H9 (cell line): ENCODE data around the gene FAIM2. TPM values are rescaled to one million over a fixed set of nuclear protein-coding genes. Genes with fewer than 3 reads are reported as not detected.
A peak's percentile ranks its signal among the peaks of the same experiment; 100 is the strongest.

Source experiments
- DNase-seq: peaks from one replicate; pipeline ENCODE4 v3.0.0-alpha.2; 2017
- H2AFZ ChIP-seq: one replicate; pipeline ENCODE4 v1.6.1; 2013; ENCODE audit warnings: mild to moderate bottlenecking, low read length, control low read depth, moderate library complexity
- H2AK5ac ChIP-seq: 2 replicates; pipeline ENCODE4 v1.6.1; 2013; ENCODE audit warnings: low read length, control low read depth, mixed read lengths; ENCODE audit not compliant: insufficient read length
- H2BK120ac ChIP-seq: one replicate; pipeline ENCODE4 v1.6.1; 2013; ENCODE audit warnings: low read depth, mild to moderate bottlenecking, low read length, control low read depth, inconsistent platforms; ENCODE audit not compliant: poor library complexity, severe bottlenecking
- H2BK12ac ChIP-seq: 2 replicates; pipeline ENCODE4 v1.6.1; 2013; ENCODE audit warnings: low read length, control low read depth, mixed read lengths, low read depth; ENCODE audit not compliant: insufficient read length
- H2BK15ac ChIP-seq: 2 replicates; pipeline ENCODE4 v1.6.1; 2013; ENCODE audit warnings: low read depth, low read length, control low read depth
- H2BK20ac ChIP-seq: one replicate; pipeline ENCODE4 v1.6.1; 2013; ENCODE audit warnings: low read depth, mild to moderate bottlenecking, low read length, control low read depth, inconsistent platforms; ENCODE audit not compliant: poor library complexity, severe bottlenecking
- H2BK5ac ChIP-seq: 2 replicates; pipeline ENCODE4 v1.6.1; 2013; ENCODE audit warnings: low read length, control low read depth, mixed read lengths; ENCODE audit not compliant: insufficient read length
- H3K14ac ChIP-seq: 2 replicates; pipeline ENCODE4 v1.6.1; 2013; ENCODE audit warnings: low read length, control low read depth; ENCODE audit not compliant: insufficient read depth
- H3K18ac ChIP-seq: 2 replicates; pipeline ENCODE4 v1.6.1; 2013; ENCODE audit warnings: low read depth, mild to moderate bottlenecking, mixed read lengths, low read length, control low read depth; ENCODE audit not compliant: insufficient read length
- H3K23ac ChIP-seq: 2 replicates; pipeline ENCODE4 v1.6.1; 2013; ENCODE audit warnings: low read length, control low read depth, mixed read lengths, low read depth; ENCODE audit not compliant: insufficient read length
- H3K23me2 ChIP-seq: 2 replicates; pipeline ENCODE4 v1.6.1; 2013; ENCODE audit warnings: low read depth, mild to moderate bottlenecking, mixed read lengths, low read length, control low read depth; ENCODE audit not compliant: insufficient read length, poor library complexity, severe bottlenecking
- H3K27ac ChIP-seq: 2 replicates; pipeline ENCODE4 v1.5.1; 2013; ENCODE audit warnings: low read length, control low read depth, mixed read lengths, low read depth; ENCODE audit not compliant: insufficient read length
- H3K27me3 ChIP-seq: 2 replicates; pipeline ENCODE4 v1.6.1; 2013; ENCODE audit warnings: low read length, control low read depth, inconsistent platforms; ENCODE audit not compliant: insufficient read depth
- H3K4ac ChIP-seq: 2 replicates; pipeline ENCODE4 v1.6.1; 2013; ENCODE audit warnings: low read depth, mild to moderate bottlenecking, control low read depth, inconsistent platforms, low read length, moderate library complexity
- H3K4me1 ChIP-seq: 2 replicates; pipeline ENCODE4 v1.6.1; 2013; ENCODE audit warnings: low read length, control low read depth, inconsistent platforms; ENCODE audit not compliant: insufficient read depth
- H3K4me2 ChIP-seq: 2 replicates; pipeline ENCODE4 v1.6.1; 2013; ENCODE audit warnings: low read length, control low read depth, mixed read lengths; ENCODE audit not compliant: insufficient read length, insufficient read depth
- H3K56ac ChIP-seq: 2 replicates; pipeline ENCODE4 v1.6.1; 2013; ENCODE audit warnings: low read depth, mild to moderate bottlenecking, mixed read lengths, low read length, control low read depth; ENCODE audit not compliant: insufficient read length
- H3K79me1 ChIP-seq: 2 replicates; pipeline ENCODE4 v1.6.1; 2013; ENCODE audit warnings: low read depth, mild to moderate bottlenecking, moderate library complexity, low read length, control low read depth, inconsistent platforms; ENCODE audit not compliant: insufficient read depth, poor library complexity, severe bottlenecking
- H3K79me2 ChIP-seq: 2 replicates; pipeline ENCODE4 v1.6.1; 2013; ENCODE audit warnings: low read length, control low read depth, inconsistent platforms; ENCODE audit not compliant: insufficient read depth
- H3K9ac ChIP-seq: 2 replicates; pipeline ENCODE4 v1.6.1; 2013; ENCODE audit warnings: low read length, control low read depth, mixed read lengths; ENCODE audit not compliant: insufficient read length; ENCODE audit errors: extremely low read depth
- H3K9me3 ChIP-seq: one replicate; pipeline ENCODE4 v1.6.1; 2013; ENCODE audit warnings: low read depth, low read length, inconsistent platforms; ENCODE audit not compliant: control insufficient read depth
- H3T11ph ChIP-seq: one replicate; pipeline ENCODE4 v1.6.1; 2013; ENCODE audit warnings: mild to moderate bottlenecking, low read length, control low read depth, inconsistent platforms
- H4K20me1 ChIP-seq: one replicate; pipeline ENCODE4 v1.6.1; 2013; ENCODE audit not compliant: control insufficient read depth, insufficient read length, insufficient read depth
- H4K5ac ChIP-seq: 2 replicates; pipeline ENCODE4 v1.6.1; 2013; ENCODE audit warnings: low read depth, mild to moderate bottlenecking, mixed read lengths, low read length, control low read depth; ENCODE audit not compliant: insufficient read length
- H4K8ac ChIP-seq: replicated peaks from 2 replicates; pipeline ENCODE4 v1.6.1; 2013; ENCODE audit warnings: low read length, control low read depth, mixed read lengths, low read depth; ENCODE audit not compliant: insufficient read length
- H4K91ac ChIP-seq: 2 replicates; pipeline ENCODE4 v1.6.1; 2013; ENCODE audit warnings: low read depth, mild to moderate bottlenecking, moderate library complexity, mixed read lengths, low read length, control low read depth; ENCODE audit not compliant: insufficient read length
- H3K27ac Mint-ChIP-seq, 3 experiments: 2 replicates in 2 of 3; 3 replicates in 1 of 3; pipeline ENCODE4 v1.8.0; 2020 to 2021; ENCODE audit warnings: mixed read lengths in 3 of 3, mild to moderate bottlenecking in 1 of 3, moderate library complexity in 1 of 3
- H3K27me3 Mint-ChIP-seq: 2 replicates; pipeline ENCODE4 v1.8.0; 2021; ENCODE audit warnings: low read depth, mild to moderate bottlenecking, moderate library complexity, mixed read lengths
- H3K36me3 Mint-ChIP-seq, 3 experiments: 2 replicates in 2 of 3; 3 replicates in 1 of 3; pipeline ENCODE4 v1.8.0; 2020 to 2021; ENCODE audit warnings: low read depth in 3 of 3, mixed read lengths in 3 of 3; ENCODE audit not compliant: insufficient read depth in 1 of 3
- H3K4me1 Mint-ChIP-seq, 2 experiments: 2 replicates each; pipeline ENCODE4 v1.8.0; 2020; ENCODE audit warnings: mixed read lengths in 2 of 2
- H3K4me3 Mint-ChIP-seq, 2 experiments: 2 replicates in 1 of 2; 3 replicates in 1 of 2; pipeline ENCODE4 v1.8.0; 2020 to 2021; ENCODE audit warnings: mild to moderate bottlenecking in 2 of 2, mixed read lengths in 2 of 2, moderate library complexity in 1 of 2
- H3K9me3 Mint-ChIP-seq, 2 experiments: 2 replicates in 1 of 2; 3 replicates in 1 of 2; pipeline ENCODE4 v1.8.0; 2020; ENCODE audit warnings: mild to moderate bottlenecking in 2 of 2, mixed read lengths in 2 of 2, moderate library complexity in 1 of 2
- CTCF ChIP-seq: fragments of 200-600 bp; sonication (generic); conservative IDR thresholded peaks from 3 replicates; pipeline ENCODE4 v1.8.0; 2021; ENCODE audit warnings: antibody characterized with exemption, mild to moderate bottlenecking
- WGBS: extraction: QIAGEN DNeasy Blood & Tissue Kit; methylation state at CpG from one replicate; pipeline ENCODE4 v1.1.7; 2013; ENCODE audit warnings: missing lambda C conversion rate, low lambda C conversion rate, mixed read lengths; ENCODE audit not compliant: insufficient read length; ENCODE audit errors: extremely low coverage; 5-methylcytosine and 5-hydroxymethylcytosine counted together
- total RNA-seq: library from RNA; stranded (reverse); gene quantifications from 2 replicates; pipeline ENCODE4 v1.2.1, GENCODE V29; 2021

Gene FAIM2
- total RNA-seq, 1 experiment from 2014 or later = 0.42 TPM

- Histone ChIP-seq H3K23ac (no peak overlapping the region), H3K27me3 (no peaks in the 10 kb centered on the region), H3K4me2 (no peak overlapping the region), H3K23me2 (no peaks in the 10 kb centered on the region), H3K79me1 (no peaks in the 10 kb centered on the region), H2BK5ac (no peak overlapping the region), H2AFZ (no peak overlapping the region), H2AK5ac (no peak overlapping the region), H4K5ac (no peak overlapping the region), H4K91ac (no peak overlapping the region), H4K20me1 (no peaks in the 10 kb centered on the region), H3K56ac (no peak overlapping the region), H3K27ac (no peak overlapping the region), H2BK120ac (no peak overlapping the region), H3K14ac (no peak overlapping the region), H3K79me2 (no peaks in the 10 kb centered on the region), H3K18ac (peak overlapping the region; percentile 13), H3K9ac (no peak overlapping the region), H2BK15ac (no peak overlapping the region), H2BK12ac (no peak overlapping the region), H3K4me1 (peaks cover 6% of the 10 kb centered on the region; the same call in 1 of the 2 replicates), H4K8ac (no peak overlapping the region), H2BK20ac (no peak overlapping the region), H3K9me3 (no peaks in the 10 kb centered on the region), H3T11ph (no peak overlapping the region), H3K4ac (no peak overlapping the region)
- Mint-ChIP-seq H3K4me1 (peaks cover 50 to 57% of the 10 kb centered on the region in 2 experiments), H3K27me3 (peaks cover 20% of the 10 kb centered on the region), H3K36me3 (no peaks in the 10 kb centered on the region), H3K9me3 (no peaks in the 10 kb centered on the region; a peak in 1 of 5 replicates), H3K4me3 (no peak overlapping the region), H3K27ac (no peak overlapping the region)
- no CpG with 5 or more reads among the region's 10 CpGs for WGBS
- no peak for DNase-seq
- TF ChIP-seq CTCF = no peak
Measured at GRCh38 chr12:49889361-49890095, 14.2 kb downstream of the FAIM2 start.
